H1 (cell line): ENCODE results near the gene ADGRG7. TPM values are rescaled to one million over a fixed set of nuclear protein-coding genes. Genes with fewer than 3 reads are reported as not detected.

Experiments
- HDAC6 ChIP-seq: IDR thresholded peaks from one replicate; pipeline ENCODE4 v1.7.1; 2012; ENCODE audit warnings: low read depth, mild to moderate bottlenecking, inconsistent platforms, low read length, moderate library complexity
- NRF1 ChIP-seq: IDR thresholded peaks from 2 replicates; pipeline ENCODE4 v1.6.1; 2011; ENCODE audit warnings: mild to moderate bottlenecking, low read depth, low read length, improper control_type of control experiment
- SIN3A ChIP-seq, 2 experiments: IDR thresholded peaks in 1 of 2; conservative IDR thresholded peaks in 1 of 2; 2 replicates each; pipeline ENCODE4 v1.6.1; 2011 to 2012; ENCODE audit warnings: low read length in 2 of 2, improper control_type of control experiment in 1 of 2, low read depth in 1 of 2, mild to moderate bottlenecking in 1 of 2
- polyA plus RNA-seq, 7 experiments: library from polyadenylated mRNA; depleted of rRNA in 3 of 7; stranded (reverse) in 5 of 7; unstranded in 2 of 7; fragments of >200 nt in 5 of 7; fragments of 200-250 nt in 2 of 7; gene quantifications; 1 replicate in 5 of 7; 2 replicates in 1 of 7; 4 replicates in 1 of 7; pipeline versions ENCODE4 v1.2.1 to v1.2.3, GENCODE V29; 2011 to 2013; ENCODE audit warnings: missing spikeins in 2 of 7, mixed read lengths in 2 of 7
- total RNA-seq: library from RNA; stranded (reverse); fragmentation: NEBNext Ultra II Directional; extraction: Animal tissue kit (Norgen Biotek cat#: 25700); gene quantifications from 2 replicates; pipeline ENCODE4 v1.2.1, GENCODE V29; 2021
- TF ChIP-seq, protein P1 (sequence below), 3 experiments: IDR thresholded peaks; 1 replicate in 2 of 3; 2 replicates in 1 of 3; pipeline versions ENCODE4 v1.5.1 to v1.6.1; 2011; ENCODE audit warnings: low read length in 3 of 3, mild to moderate bottlenecking in 3 of 3, inconsistent platforms in 2 of 3, low read depth in 1 of 3, moderate library complexity in 1 of 3; ENCODE audit not compliant: insufficient read depth in 1 of 3; ENCODE audit errors: control extremely low read depth in 1 of 3

Gene ADGRG7
- total and polyA plus RNA-seq, 2 of the 8 experiments (the other 6 are each of a cell fraction or from before 2014, with no cell fraction given) = not detected

DNA sequence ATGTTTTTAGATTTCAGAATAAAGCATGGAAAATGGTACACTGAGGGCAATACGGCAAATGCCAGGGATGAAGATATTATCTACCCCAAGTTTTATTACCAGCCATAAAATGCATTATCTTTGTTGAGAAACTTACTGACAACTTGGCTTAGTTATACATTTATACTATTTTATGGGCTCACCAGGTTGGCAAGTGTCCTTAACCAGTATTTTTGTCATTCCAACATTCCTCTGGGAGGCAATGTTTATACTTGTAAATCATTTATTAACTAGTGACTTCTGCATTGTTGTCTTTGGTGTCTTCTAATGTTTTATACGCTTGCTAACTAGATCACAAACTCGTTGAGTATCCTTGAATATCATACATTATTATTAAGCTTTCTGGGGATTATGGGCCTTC lies 18.0 kb upstream of the ADGRG7 start (continued):
- TF ChIP-seq, protein P1, sequence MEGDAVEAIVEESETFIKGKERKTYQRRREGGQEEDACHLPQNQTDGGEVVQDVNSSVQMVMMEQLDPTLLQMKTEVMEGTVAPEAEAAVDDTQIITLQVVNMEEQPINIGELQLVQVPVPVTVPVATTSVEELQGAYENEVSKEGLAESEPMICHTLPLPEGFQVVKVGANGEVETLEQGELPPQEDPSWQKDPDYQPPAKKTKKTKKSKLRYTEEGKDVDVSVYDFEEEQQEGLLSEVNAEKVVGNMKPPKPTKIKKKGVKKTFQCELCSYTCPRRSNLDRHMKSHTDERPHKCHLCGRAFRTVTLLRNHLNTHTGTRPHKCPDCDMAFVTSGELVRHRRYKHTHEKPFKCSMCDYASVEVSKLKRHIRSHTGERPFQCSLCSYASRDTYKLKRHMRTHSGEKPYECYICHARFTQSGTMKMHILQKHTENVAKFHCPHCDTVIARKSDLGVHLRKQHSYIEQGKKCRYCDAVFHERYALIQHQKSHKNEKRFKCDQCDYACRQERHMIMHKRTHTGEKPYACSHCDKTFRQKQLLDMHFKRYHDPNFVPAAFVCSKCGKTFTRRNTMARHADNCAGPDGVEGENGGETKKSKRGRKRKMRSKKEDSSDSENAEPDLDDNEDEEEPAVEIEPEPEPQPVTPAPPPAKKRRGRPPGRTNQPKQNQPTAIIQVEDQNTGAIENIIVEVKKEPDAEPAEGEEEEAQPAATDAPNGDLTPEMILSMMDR (IDR thresholded peaks at IDR 0.05; ENCODE audit: control extremely low read depth in 1 of 3, insufficient read depth in 1 of 3, low read depth in 1 of 3, low read length in 3 of 3) = no peak
- TF ChIP-seq HDAC6 = no peak
- TF ChIP-seq NRF1 = no peak
- TF ChIP-seq SIN3A (conservative IDR thresholded peaks at IDR 0.05 in 1 of 2, IDR thresholded peaks at IDR 0.05 in 1 of 2; ENCODE audit: low read depth in 1 of 2, low read length in 2 of 2) = no peak
